ENCODE data around the gene FAM117A.
A peak's percentile ranks its signal among the peaks of the same experiment; 100 is the strongest.

FAM117A gene

DNA sequence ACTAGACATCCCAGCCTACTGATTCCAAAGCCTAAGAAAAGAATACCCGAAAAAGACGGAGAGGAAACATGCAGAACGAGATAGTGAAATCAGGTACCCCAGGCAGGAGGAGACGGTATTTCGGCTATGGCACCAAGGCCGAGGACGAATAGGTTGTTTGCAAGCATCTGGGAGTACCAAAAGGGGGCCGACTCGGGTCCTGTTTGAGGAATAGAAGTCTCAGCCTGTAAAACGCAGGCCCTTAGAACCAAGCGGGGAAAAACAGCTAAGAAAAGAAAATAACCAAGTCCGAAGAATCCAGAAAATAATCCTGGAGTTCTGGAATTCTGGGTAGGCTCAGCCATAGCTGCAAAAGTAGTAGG is 56.7 kb downstream of the FAM117A start:
- DNase-seq = peak; percentile 28

DNA sequence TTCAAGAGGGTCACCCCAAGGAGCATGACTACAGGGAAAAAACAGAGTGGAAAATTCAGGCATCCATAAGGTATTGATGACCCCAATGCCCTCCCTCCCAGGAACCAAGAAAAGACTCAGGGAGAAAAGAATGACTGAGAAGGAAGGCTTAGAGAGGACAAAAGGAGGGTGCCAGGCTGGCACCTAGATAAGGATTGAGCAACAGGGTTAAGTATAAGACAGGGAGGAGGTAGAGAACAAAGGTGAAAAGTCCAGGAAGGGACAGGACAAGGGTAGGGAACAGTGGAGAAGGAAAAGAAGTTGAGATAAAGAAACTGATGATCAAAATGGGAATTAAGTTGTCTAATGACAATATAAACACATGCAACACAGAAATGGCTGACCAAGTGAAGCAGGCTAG is 58.7 kb downstream of the FAM117A start:
- DNase-seq = no peak

DNA sequence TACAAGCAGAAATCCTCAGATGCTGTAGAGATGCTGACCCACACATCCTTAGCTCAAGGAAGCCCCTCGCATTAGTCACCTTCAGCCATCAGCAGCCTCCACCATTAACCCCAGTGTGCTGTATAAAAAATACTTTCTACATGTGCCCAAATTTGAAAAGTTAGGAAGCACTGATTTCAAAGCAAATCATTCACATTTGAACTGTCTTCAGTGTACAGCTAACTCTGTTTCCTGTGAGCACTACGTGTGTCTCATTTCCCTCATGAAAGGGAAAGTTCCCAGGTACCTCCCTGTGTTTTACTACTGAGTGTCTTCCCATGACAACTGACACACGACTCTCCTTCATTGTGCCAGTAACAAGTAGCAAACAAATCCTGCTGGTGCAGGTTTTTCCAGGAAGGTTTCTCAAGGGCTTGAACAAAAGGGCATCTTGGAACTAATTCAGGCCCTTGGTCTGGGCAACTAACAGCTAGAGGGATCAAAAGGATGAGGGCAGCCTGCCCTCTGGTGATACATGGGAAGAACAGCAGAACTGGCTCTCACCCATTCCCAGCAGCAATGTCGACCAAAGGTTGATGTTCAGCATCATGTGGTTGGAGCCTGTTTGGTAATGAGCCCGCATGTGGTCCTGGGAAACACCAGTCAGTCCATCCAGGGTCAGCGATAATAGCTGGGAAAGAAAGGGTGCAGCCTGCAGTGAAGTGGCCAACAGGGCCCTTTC is 60.2 kb downstream of the FAM117A start:
- no peak for DNase-seq

DNA sequence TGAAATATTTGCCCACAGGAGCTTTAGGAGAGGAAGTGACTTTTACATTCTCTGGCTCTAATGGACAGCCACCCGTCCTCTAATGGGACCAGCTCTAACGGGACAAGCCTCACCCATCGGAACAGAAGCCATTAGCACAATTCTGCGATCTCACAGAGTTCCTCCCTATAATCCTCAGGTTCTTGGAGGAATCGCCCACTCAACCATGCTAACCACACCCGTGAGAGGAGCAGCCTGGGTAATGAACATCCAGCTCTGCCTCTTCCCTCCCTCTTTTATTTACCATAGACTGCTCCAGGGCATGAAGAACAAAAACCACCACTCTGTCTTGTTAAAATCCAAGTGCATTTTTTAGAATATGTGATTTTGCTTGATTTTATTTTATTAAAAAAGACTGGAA is 63.0 kb downstream of the FAM117A start:
- DNase-seq = no peak

DNA sequence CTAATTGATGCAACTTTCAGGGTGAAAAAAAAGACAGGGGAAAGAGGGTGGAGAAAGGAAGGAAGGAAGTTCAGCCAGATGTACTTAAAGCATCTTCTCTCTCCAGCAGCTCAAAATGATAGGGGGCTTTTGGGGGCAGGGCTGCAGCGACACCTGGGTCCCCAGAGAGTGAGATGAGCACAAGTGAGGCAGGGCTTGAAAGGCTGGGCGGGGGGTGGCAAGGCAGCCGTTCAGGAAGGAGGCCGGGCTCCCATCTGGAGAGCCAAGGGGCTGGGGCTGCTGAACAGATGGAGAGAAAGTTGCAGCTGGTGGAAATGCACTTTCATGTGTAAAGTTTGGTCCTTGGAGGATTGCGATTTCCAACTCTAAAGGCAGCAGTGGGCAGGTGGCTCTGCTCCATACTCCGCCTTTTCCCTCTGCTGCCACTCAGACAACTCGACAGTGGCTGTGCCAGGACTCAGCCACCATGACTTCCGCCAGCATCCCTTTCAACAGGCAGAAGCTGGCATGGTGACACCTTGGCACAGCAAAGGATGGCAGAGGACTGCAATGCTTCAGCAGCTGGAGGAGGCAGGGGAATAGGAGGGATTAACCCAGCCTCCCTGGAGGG is 63.9 kb downstream of the FAM117A start:
- no peak for DNase-seq

DNA sequence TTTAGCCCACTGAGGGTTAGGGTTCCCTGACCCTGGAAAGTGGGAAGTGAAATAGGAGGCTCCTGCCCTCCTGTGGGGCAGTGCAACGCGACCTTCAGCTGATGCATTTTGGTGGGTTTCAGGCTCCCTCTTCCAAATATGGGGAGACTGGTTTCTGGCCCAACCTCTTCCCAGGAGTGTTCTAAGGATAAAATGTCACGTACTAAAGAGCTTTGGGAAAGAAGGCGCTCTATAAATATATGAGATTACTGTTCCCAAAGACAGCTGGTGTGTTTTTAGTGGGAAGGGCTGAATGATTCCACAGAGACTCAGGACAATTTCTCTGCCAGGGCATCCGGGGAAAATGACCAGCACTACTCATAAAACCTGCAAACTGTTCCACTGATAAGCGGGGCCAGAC is 65.9 kb downstream of the FAM117A start:
- DNase-seq = no peak

DNA sequence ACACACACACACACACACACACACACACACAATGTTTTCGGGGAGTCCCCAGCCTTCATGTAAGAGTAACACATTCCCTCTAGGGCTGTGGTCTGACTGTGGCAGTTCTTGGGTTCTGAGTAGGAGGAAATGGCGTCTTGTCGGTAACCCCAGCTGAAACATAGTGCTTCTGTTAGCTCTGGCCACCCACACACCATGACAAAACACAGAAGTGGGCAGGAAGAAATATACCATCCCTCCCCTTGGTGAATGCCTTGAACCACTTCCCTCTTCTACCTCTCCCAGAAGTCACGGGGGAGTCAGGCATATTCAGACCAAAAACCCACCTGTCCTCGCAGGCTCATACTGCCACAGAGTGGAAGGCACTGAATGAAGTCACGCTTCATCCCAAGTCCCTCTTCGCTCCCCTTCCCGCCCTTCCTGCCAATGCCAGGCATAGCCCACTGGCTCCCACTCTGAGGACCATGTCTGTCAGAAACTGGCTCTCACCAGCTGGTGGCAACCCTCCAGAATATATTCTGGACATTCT is 67.6 kb downstream of the FAM117A start:
- DNase-seq = peak; percentile 81

DNA sequence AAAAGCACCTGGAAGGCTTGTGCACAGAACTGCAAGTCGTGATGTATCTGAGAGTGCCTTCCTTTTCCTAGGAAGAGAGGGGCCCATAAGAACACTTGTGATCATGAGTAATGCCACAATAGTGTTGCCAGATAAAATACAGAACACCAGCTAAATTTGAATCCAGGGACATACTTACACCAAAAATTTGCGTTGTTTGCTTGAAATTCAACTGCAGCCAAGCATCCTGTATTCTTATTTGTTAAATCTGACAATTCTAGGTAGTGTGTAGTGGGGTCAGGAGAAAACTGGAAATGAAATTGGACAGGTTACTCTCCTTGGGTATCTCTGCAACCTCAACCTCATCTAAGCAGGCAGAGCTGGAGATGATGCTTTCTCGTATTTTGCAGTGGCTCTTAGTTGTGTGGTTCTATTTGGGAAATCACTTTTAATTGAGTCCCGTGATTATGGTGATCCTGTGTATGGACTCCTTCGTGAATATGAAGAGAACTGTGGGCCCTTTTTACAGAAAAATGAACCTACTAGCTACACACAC is 68.2 kb downstream of the FAM117A start:
- DNase-seq = no peak

DNA sequence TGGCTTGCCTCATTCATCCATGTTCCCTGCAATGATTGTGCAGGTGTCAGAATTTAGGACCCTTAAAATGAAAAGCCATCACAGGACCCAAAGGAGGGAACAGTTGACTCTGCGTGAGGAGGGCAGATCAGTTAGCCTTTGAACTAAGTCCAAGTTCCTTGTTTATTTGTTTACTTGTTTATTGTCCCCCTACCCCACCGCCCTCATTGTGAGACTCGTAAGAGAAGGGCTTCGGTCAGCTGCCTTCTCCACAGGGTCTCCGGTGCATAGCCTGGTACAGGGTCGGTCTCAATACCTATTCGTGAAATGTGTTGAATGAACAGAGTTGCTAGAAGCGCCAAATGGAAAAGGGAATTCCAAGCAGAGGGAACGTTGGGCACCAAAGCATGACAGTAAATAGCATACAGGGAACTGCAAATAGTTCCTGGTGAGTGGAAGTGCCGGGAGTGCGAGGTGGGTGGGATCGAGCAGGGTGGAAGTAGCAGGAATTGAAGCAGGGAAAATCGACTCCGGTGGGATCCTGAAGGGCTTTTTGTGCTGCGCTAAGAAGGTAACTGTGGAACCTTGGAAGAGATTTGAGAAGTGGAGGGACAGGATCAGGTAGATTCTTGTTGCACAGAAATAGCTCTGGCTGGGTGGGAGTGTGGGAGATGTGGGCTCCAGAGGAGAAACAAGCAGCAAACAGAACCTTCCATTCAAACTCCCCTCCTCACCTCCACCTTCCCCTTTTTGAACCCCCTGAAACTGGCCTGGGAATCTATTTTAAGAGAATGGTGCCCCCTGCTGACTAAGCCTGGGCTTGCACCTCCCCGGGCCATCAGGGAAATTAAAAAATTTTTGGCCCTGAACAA is 68.9 kb downstream of the FAM117A start:
- DNase-seq = peak; percentile 81

DNA sequence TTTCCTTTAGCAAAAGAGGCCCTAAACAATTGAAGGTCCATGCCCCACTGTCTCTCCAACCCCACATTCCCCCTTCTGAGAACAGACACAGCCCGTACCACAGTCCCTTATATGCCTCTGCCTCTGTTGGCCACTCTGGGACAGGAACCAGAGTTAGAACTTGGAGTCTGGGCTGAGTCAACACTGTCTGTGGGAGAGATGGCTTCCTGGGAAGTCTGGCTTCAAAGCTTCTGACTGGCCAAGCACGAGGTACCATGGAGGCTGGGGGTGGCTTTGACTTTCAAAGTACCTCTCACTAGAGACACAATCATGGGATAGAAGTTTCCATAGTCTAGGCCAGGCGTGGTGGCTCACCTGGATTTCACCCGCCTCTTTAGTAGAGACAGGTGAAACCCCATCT is 71.2 kb downstream of the FAM117A start:
- no peak for DNase-seq

DNA sequence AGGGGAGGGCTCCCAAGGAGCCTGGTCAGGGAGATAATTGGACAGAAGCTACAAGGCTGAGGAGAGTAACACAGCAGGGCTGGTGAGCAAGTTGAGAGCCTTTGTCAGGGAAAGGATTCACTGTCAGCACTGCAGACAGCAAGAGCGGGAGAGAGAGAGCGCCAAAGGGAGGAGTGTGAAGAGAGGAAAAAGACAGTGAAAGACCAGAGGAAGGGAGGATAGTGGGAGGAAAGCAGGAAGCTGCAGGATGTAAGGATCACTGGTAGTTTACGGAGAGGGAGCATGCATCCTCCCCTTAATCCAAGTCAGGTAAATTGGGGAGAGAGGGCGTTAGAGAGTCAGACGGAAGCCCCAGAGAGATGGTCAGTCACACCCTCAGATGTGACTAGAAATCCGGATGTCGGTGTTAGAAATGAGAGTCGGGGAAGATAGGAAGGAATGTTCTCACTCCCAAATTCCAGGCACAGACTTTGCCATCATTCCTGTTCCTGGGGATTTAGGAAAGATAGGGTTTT is 72.2 kb downstream of the FAM117A start:
- no peak for DNase-seq

DNA sequence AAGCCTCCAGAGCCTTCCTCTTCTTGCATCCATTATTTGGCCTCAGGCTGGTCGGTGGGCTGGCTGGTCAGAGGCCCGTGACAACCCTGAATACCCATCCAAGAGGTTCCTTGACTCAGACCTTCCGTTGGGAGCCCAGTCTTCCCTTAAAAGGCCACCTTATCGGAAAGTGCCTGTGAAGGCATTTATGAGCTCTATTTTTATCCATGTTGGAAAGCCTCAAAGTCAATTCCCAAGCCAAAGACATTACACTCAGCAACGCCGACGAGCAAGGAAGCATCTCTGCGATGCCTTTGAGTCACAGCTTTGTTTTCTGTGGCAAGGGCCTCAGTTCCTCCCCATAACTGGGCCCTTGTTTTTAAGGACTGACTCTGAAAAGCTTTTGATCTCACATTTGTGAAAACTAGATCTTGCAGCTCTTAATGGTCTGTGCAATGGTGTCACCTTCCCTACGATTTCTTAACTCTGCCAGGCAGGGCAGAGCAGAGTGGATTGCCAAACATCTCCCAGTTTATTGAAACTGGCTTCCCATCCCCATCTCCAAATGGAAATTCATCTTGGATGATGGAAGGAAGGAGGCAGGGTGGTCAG is 72.8 kb downstream of the FAM117A start:
- DNase-seq = no peak

DNA sequence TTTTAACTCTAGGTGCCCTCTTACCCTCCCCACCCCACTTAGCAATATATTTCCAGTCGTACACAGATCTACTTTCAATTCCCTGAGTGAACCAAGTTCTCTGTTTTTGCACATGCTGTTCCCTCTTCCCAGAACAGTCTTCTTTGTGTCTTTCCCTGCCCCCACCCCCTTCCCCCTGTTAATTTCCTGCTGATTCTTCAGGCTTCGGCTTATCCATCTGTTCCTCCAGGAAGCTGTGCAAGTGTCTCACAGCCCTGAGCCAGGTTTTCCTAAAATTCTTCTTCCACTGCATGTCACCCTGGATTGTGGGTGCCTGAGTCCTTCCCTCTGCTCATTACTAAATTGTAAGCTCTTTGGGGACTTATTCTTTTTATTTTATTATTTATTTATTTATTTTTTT is 73.7 kb downstream of the FAM117A start:
- DNase-seq = no peak

DNA sequence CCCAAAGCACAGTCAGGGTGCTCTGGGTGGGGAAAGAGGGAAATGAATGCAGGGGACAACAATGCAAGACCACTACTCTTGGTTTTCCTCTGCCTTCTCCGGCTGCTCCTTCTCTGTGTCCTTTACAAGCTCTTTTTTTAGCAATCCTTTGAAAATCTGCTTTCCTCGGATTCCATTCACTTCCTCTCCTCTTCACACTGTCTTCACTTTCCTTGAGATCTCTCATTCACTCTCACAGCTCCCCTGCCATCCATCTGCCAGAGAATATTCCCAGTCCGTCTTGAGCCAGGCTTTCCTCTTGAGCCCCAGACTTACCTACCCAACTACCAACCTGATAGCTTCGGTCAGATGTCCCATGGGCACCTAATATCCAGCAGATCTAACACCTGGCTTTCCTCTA is 75.1 kb downstream of the FAM117A start:
- no peak for DNase-seq

DNA sequence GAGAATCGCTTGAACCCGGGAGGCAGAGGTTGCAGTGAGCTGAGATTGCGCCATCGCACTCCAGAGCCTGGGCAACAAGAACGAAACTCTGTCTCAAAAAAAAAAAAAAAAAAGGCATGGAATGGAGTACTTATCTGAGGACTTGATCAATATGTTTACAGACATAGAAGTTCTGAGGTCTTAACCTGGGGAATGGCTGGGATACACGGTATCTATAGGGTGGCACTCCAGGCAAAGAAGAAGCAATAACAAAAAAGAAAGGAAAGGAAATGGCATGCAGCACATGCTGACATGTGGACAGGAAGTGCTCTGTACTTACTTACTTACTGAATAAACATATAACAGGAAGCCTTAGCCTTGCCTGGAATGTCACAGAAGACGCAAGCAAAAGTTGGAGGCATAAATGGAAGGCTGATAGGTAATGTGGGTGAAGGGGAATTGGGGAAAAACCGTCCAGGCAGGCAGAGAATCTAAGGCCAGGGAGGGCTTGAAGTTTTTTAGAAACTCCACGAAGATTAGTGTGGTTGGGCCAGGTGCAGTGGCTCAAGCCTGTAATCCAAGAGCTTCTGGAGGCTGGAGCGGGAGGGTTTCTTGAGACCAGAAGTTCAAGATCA is 75.9 kb downstream of the FAM117A start:
- DNase-seq = no peak

DNA sequence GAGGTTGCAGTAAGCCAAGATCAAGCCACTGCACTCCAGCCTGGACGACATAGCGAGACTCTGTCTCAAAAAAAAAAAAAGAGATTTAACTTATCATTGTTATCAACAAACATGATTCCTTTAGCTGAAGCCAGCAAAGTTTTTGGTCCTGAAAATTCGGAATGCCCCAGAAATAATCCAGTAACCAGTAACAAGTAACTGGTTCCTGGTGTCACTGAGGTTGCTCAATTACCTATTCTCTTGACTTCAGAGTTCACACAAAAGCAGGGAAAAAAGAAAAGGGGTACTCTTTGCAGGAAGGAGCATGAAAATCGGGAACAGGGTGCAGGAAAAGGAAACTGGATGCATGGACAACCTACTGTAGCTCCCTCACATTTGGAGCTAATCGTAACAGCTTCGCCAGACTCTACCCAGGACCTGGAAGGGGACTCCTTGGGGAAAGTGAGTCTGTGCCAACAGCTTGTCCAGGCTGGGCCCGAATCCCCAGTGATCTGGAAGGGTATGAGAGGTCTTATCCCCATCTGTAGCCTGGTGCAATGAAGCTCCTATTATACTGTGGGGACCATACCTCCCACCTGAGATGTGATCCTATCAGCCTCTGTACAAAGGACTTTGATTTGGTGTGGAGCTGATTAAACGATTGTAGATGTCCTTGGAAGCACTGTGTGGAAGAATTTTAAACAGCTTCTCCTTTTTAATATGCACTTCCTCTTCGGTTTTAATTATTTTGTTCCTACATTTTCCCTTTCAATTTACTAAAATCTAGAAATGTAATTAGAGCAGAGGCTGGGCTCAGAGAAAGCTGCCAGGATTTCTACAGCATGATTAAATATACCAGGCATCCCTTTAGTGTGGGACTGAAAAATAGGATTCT is 82.6 kb downstream of the FAM117A start:
- DNase-seq = no peak

DNA sequence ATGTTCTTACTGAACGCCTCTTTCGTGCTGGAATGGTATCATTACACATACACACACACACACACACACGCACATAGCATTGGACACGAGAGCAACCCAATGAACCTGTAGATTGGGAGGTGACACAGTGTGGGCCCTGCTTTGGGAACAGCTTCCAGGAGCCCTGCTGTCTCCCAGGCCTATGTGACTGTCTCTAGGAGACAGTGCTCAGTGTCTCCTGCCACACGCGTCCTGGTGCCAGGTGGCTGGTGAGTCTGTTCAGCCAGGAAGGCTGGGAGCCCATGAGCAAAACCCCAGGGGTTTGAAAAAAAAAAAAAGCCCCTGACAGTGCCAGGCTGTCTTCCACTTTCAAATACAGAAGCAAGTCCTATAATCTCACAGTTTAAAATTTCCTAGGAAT is 83.6 kb downstream of the FAM117A start:
- DNase-seq = no peak

DNA sequence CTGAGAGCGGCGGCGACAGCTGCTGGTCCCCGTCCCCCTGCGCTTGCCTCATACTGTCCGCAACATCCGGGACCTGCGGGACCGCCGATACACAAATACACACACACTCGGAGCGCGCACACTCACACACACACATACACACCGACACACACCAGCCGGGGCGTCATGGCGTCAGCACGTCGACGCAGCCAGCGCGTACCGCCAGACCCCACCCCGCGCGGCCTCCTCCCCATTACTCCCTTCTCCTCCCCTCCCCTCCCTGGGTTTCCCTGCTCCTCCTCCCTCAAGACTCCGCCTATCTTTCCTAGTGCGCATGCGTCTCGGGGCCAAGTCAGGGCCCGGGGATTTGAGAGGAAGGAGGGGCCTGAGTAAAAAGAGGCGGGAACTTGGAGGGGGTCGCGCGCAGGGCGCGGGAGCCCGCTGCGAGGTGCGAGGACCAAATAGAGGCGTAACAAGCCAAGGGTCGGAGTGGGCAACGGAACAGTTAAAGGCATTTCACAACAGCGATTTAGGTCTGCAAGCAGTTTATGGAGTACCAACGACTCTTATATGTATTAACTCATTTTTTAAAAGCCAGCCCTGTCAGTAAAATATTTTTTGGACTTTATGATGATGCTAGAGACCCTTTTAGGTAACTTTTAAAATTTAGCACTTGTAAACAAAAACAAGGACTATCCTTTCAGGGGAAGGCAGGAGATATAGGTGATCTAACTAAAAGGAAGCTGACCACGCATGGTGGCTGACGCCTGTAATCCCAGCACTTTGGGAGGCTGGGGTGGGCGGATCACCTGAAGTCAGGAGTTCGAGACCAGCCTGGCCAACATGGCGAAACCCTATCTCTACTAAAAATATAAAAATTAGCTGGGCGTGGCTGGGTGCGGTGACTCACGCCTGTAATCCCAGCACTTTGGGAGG is 85.7 kb downstream of the FAM117A start, which contains the start of gene SPOP:
Gene SPOP (minus strand): TSS at position 165 of the 915 bp plus-strand sequence. CDS start 55,287 bp downstream, outside the sequence.
- peak; percentile 99 for DNase-seq

DNA sequence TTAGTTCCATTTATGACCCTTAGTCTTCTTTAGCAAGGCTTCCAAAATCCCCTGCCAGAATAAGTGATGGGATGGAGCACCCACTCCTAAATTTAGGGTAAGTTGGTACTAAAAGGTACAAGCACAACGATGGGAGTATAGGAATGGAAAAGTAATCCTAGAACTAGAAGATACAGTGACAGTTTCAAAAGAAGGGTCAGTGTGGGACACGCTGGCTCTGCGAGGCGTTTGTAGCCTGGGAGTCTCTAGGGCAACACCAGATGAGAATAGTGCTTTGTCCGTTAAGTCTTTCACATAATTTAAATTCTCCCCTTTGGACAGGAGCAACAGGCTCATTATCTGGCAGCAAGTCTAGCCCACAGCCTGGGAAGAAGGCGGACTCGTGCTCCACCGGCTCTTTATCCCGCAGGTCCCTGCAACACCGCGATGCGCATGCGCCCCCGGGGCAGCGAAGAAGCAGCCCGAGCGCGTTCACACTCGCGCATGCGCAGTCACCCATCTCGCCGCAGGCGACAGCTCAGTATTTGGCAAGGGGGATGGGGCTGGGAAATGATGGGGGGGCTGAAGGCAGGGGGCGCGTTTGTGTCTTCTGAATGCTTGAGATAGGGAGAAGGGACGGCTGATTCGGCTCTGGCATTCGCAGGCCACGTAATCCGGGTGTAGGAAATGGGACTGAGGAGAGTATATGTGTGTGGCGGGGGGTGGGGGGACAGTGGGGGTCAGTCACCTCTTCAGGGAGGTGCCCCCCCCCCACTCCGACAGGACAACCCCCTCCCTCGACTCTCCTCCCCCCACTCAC is 86.6 kb downstream of the FAM117A start:
- peak; percentile 98 for DNase-seq
